Right lobe of liver (tissue), 6 donors: ENCODE results near the gene NAA60. TPM values are rescaled to one million over a fixed set of nuclear protein-coding genes. Genes with fewer than 3 reads are reported as not detected.
"Not testable (repeated sequence)": the region's sequence is repeated elsewhere in the genome, so short reads cannot be mapped to it uniquely, and the experiment has no call there.

Experiments used
- ATAC-seq, 4 donors: fragments of 200-7000 bp; cut with Tn5 transposase; one replicate each; pipeline ENCODE4 v1.9.1; 2020; ENCODE audit warnings: mild to moderate bottlenecking in 4 of 4, moderate library complexity in 4 of 4
- DNase-seq, 3 donors: peaks; one replicate each; pipeline ENCODE4 v3.0.0-alpha.2; 2020
- H3K27ac ChIP-seq, 3 donors: fragments of 200-600 bp; one replicate each; pipeline ENCODE4 v1.8.0; 2022
- H3K27me3 ChIP-seq, 2 donors: fragments of 200-600 bp; one replicate each; pipeline ENCODE4 v1.8.0; 2022
- H3K36me3 ChIP-seq, 4 donors: fragments of 200-600 bp; sonication (generic) in 1 of 4; one replicate each; pipeline versions ENCODE4 v1.5.1 to v1.8.0; 2017 to 2022; ENCODE audit warnings: control low read depth in 1 of 4
- H3K4me1 ChIP-seq, 4 donors: fragments of 200-600 bp; sonication (generic) in 1 of 4; one replicate each; pipeline versions ENCODE4 v1.5.1 to v1.8.0; 2017 to 2022; ENCODE audit warnings: control low read depth in 1 of 4
- H3K4me3 ChIP-seq, 3 donors: fragments of 200-600 bp; one replicate each; pipeline ENCODE4 v1.8.0; 2022
- H3K9me3 ChIP-seq, 4 donors: fragments of 200-600 bp; sonication (generic) in 1 of 4; one replicate each; pipeline versions ENCODE4 v1.5.1 to v1.8.0; 2017 to 2022; ENCODE audit warnings: control low read depth in 1 of 4
- POLR2A ChIP-seq: fragments of 450-650 bp; IDR thresholded peaks from one replicate; pipeline ENCODE4 v1.6.1; 2017; ENCODE audit warnings: antibody characterized with exemption, mild to moderate bottlenecking
- WGBS: methylation state at CpG from one replicate; pipeline ENCODE4 v1.1.6; 2018; ENCODE audit warnings: low coverage, low lambda C conversion rate; ENCODE audit not compliant: insufficient coverage; ENCODE audit errors: missing lambda C conversion rate; 5-methylcytosine and 5-hydroxymethylcytosine counted together
- intact Hi-C, 2 donors: fragments of 100-400 bp; cut with DNase I; formaldehyde crosslinking; loops; one replicate each; pipeline versions ENCODE4 v1.11.2 to v1.14.1; 2022
- total RNA-seq, 6 experiments: library from RNA; depleted of rRNA in 2 of 6; stranded (reverse); fragments of >200 nt in 2 of 6; fragmentation: NEBNext Ultra II Directional in 3 of 6; extraction: Animal tissue kit (Norgen Biotek cat#: 25700) in 3 of 6; gene quantifications; one replicate each; pipeline versions ENCODE4 v1.1.0 to v1.2.4, GENCODE V29; 2016 to 2023
- TF ChIP-seq, protein P1 (sequence below), 4 donors: fragments of 200-600 bp in 3 of 4; fragments of 450-650 bp in 1 of 4; IDR thresholded peaks; one replicate each; pipeline versions ENCODE4 v1.5.1 to v1.8.0; 2016 to 2022; ENCODE audit warnings: antibody characterized with exemption in 4 of 4, mild to moderate bottlenecking in 2 of 4
- donor health status: DM: no; HTN: yes; CAD: no.
- donor health status: DM: no; HTN: no; CAD: no.
- donor health status: DM: no; HTN: no; CAD: no.
- donor health status: DM: no; HTN: yes; CAD: no.
- donor health status: DM: no; HTN: yes; CAD: no.

Gene NAA60
- total RNA-seq, 6 experiments from 2014 or later: 25.0 to 46.6 (median 30.8) TPM

DNA sequence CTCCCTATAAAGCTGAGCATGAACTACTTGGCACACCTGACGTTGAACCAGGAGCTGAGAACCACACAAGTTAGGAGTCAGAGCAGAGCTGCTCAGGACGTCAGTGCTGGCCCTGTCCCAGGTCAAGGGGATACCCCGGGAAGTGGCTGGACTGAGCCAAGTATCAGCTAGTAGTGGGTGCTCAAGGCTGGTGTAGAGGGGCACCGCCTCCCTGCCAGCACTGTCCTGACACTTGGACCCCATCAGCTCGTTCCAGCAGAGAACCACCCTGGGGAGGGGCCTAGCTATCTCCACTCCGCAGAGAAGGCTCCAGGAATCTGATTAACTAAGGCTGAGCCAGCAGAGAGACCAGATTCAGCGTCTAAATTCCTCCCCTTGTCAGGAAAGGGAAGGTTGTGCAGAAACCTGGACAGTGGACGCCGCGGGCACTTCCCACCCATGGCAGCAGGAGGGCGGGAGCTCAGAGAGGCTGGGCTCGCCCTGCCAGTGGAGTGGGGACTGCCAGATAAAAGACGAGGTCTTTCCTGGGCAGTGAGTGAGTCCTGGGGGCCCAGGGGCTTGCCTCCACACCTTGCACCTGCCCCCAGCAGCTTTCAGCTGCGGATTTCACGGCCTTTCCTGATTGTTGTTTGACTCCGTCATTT is 30.8 kb downstream of the NAA60 start:
- ATAC-seq: peak; percentile 16 to 39 (median 24)
- peaks cover 0 to 5% (median 2%) of the 10 kb centered on the region in 4 donors for H3K36me3 ChIP-seq
- no peak overlapping the region for H3K4me3 ChIP-seq
- H3K27me3 ChIP-seq: no peaks in the 10 kb centered on the region
- intact Hi-C loops: no loop called here
- no peak for TF ChIP-seq POLR2A
- TF ChIP-seq, protein P1, sequence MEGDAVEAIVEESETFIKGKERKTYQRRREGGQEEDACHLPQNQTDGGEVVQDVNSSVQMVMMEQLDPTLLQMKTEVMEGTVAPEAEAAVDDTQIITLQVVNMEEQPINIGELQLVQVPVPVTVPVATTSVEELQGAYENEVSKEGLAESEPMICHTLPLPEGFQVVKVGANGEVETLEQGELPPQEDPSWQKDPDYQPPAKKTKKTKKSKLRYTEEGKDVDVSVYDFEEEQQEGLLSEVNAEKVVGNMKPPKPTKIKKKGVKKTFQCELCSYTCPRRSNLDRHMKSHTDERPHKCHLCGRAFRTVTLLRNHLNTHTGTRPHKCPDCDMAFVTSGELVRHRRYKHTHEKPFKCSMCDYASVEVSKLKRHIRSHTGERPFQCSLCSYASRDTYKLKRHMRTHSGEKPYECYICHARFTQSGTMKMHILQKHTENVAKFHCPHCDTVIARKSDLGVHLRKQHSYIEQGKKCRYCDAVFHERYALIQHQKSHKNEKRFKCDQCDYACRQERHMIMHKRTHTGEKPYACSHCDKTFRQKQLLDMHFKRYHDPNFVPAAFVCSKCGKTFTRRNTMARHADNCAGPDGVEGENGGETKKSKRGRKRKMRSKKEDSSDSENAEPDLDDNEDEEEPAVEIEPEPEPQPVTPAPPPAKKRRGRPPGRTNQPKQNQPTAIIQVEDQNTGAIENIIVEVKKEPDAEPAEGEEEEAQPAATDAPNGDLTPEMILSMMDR (IDR thresholded peaks at IDR 0.05): no peak
- no peaks in the 10 kb centered on the region for H3K9me3 ChIP-seq
- WGBS: 100% methylated on average over 1 of the region's 16 CpGs
- DNase-seq: no peak
- peaks cover 0 to 5% (median 0%) of the 10 kb centered on the region in 4 donors for H3K4me1 ChIP-seq
- no peak overlapping the region for H3K27ac ChIP-seq

DNA sequence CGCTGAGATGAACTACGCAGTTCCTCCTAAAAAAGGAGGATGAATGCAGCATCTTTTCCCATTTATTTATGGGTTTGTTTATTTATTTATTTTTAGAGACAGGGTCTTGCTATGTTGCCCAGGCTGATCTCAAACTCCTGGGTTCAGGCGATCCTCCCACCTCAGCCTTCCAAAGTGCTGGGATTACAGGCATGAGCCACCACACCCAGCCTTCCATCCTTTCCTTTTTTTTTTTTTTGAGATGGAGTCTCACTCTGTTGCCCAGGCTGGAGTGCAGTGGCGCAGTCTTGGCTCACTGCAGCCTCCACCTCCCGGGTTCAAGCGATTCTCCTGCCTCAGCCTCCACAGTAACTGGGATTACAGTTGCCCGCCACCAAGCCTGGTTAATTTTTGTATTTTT is 31.4 kb downstream of the NAA60 start:
- peaks cover 0 to 11% (median 5%) of the 10 kb centered on the region in 4 donors for H3K36me3 ChIP-seq

DNA sequence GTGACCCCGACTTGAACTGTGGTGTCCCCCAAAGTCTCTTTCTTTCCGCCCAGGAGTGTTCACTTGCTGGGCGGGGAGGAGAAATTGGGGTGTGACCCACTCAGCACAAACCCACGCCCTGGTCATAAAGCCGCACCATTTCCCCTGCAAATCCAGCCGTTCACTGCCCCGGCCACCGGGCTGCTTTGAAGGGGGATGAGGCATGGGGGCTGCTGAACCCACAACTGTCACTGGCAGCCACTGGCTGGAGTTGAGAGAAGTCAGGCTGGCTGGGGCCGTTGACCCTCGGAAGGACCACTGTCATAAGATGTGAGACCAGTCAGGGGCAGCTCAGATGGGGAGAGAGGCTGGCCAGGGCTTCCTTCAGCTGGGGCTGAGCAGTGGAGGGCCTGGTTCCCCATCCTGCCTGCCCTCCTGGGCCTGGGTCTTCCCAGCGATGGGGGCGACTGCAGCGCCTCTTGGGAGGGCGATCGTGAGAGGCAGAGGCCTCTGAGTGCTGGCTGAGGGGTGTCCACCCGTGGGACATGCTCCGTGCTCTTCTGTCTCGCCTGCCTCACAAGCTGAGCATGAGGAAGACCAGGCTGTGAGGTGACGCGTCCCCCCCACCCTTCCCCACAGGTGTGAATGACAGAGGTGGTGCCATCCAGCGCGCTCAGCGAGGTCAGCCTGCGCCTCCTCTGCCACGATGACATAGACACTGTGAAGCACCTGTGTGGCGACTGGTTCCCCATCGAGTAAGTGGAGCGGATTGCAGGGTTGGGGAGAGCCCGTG is 32.3 kb downstream of the NAA60 start:
- intact Hi-C loops: no loop called here
- 92% methylated on average over 11 of the region's 29 CpGs for WGBS
- Histone ChIP-seq H3K4me3 (no peak overlapping the region), H3K36me3 (peaks cover 0 to 20% (median 7%) of the 10 kb centered on the region in 4 donors), H3K27ac (no peak overlapping the region), H3K9me3 (no peaks in the 10 kb centered on the region), H3K27me3 (no peaks in the 10 kb centered on the region), H3K4me1 (peaks cover 0 to 5% (median 0%) of the 10 kb centered on the region in 4 donors)
- DNase-seq (no peak), ATAC-seq (no peak)
- TF ChIP-seq, protein P1 (IDR thresholded peaks at IDR 0.05): no peak
- TF ChIP-seq POLR2A: no peak

More for the DNA sequence above, 31.4 kb downstream of the NAA60 start:
- H3K9me3 ChIP-seq, H3K27ac ChIP-seq, intact Hi-C loops, ATAC-seq, H3K4me3 ChIP-seq, DNase-seq, H3K4me1 ChIP-seq, H3K27me3 ChIP-seq: not testable (repeated sequence)
- WGBS: 98% methylated on average over 7 of the region's 7 CpGs

DNA sequence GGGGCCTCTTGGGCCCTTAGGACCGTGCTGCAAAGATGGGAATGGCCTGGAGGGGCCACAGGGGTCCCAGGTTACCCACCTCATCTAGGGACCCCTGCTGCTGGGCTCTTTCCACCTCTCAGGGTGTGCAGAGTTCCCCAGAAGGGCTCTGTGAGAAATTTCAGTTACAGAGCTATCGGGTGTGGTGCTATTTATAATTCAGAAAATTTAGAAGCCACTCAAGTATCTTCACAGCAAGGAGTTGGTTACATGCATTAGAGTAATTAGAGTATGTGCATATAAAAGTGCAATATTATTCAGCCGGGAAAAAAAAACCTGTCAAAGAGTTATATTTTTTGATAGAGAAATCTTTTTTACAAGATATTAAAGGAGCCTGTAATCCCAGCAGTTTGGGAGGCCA is 32.9 kb downstream of the NAA60 start:
- no peak overlapping the region for H3K27ac ChIP-seq
- 100% methylated on average over 2 of the region's 3 CpGs for WGBS
- H3K36me3 ChIP-seq: peaks cover 0 to 26% (median 8%) of the 10 kb centered on the region in 4 donors
- H3K4me1 ChIP-seq: peaks cover 0 to 5% (median 0%) of the 10 kb centered on the region in 4 donors
- H3K4me3 ChIP-seq: no peak overlapping the region
- no peaks in the 10 kb centered on the region for H3K27me3 ChIP-seq
- no peak for DNase-seq
- ATAC-seq: no peak
- intact Hi-C loops: no loop called here
- TF ChIP-seq POLR2A: no peak
- TF ChIP-seq, protein P1 (IDR thresholded peaks at IDR 0.05): no peak
- H3K9me3 ChIP-seq: no peaks in the 10 kb centered on the region
